ENCODE data around the gene ATP8A2. TPM values are rescaled to one million over a fixed set of nuclear protein-coding genes. Genes with fewer than 3 reads are reported as not detected.

Gene ATP8A2
- total and polyA plus RNA-seq, 9 of the 15 experiments (the other 6 are each of a cell fraction or from before 2014, with no cell fraction given) = under 0.01 to 0.33 (median 0.06) TPM; not detected in 4

- H3K4me2 ChIP-seq (ENCODE audit: insufficient read depth, low read length) = no peak overlapping the region
- no peaks in the 10 kb centered on the region for H3K9me3 ChIP-seq (replicated peaks; ENCODE audit: control insufficient read depth, insufficient read depth, low read depth, low read length)
- H4K20me1 ChIP-seq (replicated peaks; ENCODE audit: control insufficient read depth, insufficient read depth, low read length) = no peaks in the 10 kb centered on the region
- CTCF ChIA-PET (ENCODE audit: low intra/inter-chr PET ratio) = no interaction called here
- intact Hi-C loops (cut with micrococcal nuclease) (no loop called here), in situ Hi-C loops (cut with MboI) (no loop called here)
- FAIRE-seq (no peak), DNase-seq (ENCODE audit: extremely low read depth in 1 of 4, low spot score in 3 of 4) (no peak), ATAC-seq (no peak)
- 5% methylated on average over 3 of the region's 5 CpGs for whole genome bisulfite sequencing (ENCODE audit: insufficient coverage, low coverage, missing lambda C conversion rate)
- POLR2A ChIA-PET = no interaction called here
- H3K27ac ChIP-seq (ENCODE audit: extremely low read depth, low read depth, low read length) = no peak overlapping the region
- no peaks in the 10 kb centered on the region for H3K4me1 ChIP-seq (replicated peaks in 1 of 2; ENCODE audit: control insufficient read depth in 2 of 2, insufficient read depth in 2 of 2, low read length in 2 of 2)
- no peak overlapping the region for H2AFZ ChIP-seq (ENCODE audit: low read depth, low read length)
- no peaks in the 10 kb centered on the region for H3K79me2 ChIP-seq (ENCODE audit: control insufficient read depth, insufficient read depth, low read length)
- no peaks in the 10 kb centered on the region for H3K9me1 ChIP-seq (ENCODE audit: control insufficient read depth, insufficient read depth, low read length)
- peaks cover 2 to 35% of the 10 kb centered on the region in 2 experiments; a peak in 3 of 5 replicates for H3K27me3 ChIP-seq (ENCODE audit: control insufficient read depth in 2 of 2, insufficient read depth in 2 of 2, low read length in 2 of 2)
- no peak overlapping the region for H3K9ac ChIP-seq (ENCODE audit: insufficient read depth in 1 of 2, low read depth in 2 of 2, low read length in 2 of 2)
- H3K36me3 ChIP-seq (ENCODE audit: control insufficient read depth, insufficient read depth, low read length) = no peaks in the 10 kb centered on the region
- no peak for TF ChIP-seq HMG20B (CRISPR knock-in tag; IDR thresholded peaks at IDR 0.05)
- TF ChIP-seq RBBP5 (IDR thresholded peaks at IDR 0.05; ENCODE audit: borderline replicate concordance, insufficient read depth, low read length, poor library complexity, severe bottlenecking) = no peak
- TF ChIP-seq ZNF280B (CRISPR knock-in tag; IDR thresholded peaks at IDR 0.05) = no peak
- no peak for TF ChIP-seq HCFC1 (IDR thresholded peaks at IDR 0.05; ENCODE audit: low read depth, low read length)
- no peak for TF ChIP-seq BDP1 (IDR thresholded peaks at IDR 0.05; ENCODE audit: insufficient read depth, insufficient read length)
- BruUV-seq (replicated peaks) = no TSS peak
- H3K4me3 ChIP-seq = no peak overlapping the region
Measured at GRCh38 chr13:25971459-25972145, 599.8 kb downstream of the ATP8A2 start.

All from K562 (cell line).